CD4-positive, alpha-beta T cell (primary cell): Measurements from ENCODE around the gene RAPH1. TPM values are rescaled to one million over a fixed set of nuclear protein-coding genes. Genes with fewer than 3 reads are reported as not detected.
A peak's percentile ranks its signal among the peaks of the same experiment; 100 is the strongest.

Source experiments
- ATAC-seq: fragments of 200-7000 bp; cut with Tn5 transposase; one replicate; pipeline ENCODE4 v1.10.0; 2022; ENCODE audit warnings: mild to moderate bottlenecking; ENCODE audit not compliant: poor library complexity
- CTCF ChIA-PET: fragments of 350-600 bp; sonication (Branson Sonifier 250); formaldehyde crosslinking; loops from one replicate; lab custom pipeline; 2021; ENCODE audit warnings: antibody characterized with exemption, inconsistent platforms; lab: Charles Lee
- POLR2A ChIA-PET: fragments of 350-600 bp; sonication (Branson Sonifier 250); formaldehyde crosslinking; loops from one replicate; lab custom pipeline; 2021; ENCODE audit warnings: antibody characterized with exemption, inconsistent platforms; lab: Charles Lee
- DNase-seq, 14 experiments: peaks; one replicate each; pipeline ENCODE4 v3.0.0-alpha.2; 2013 to 2020; ENCODE audit warnings: mixed read lengths in 2 of 14
- H3K27ac ChIP-seq, 2 donors: one replicate each; pipeline versions ENCODE4 v1.5.1 to v1.7.0; 2013; ENCODE audit warnings: low read length in 2 of 2, low read depth in 1 of 2, mild to moderate bottlenecking in 1 of 2
- H3K27me3 ChIP-seq, 2 experiments: 1 replicate in 1 of 2; 2 replicates in 1 of 2; pipeline versions ENCODE4 v1.6.1 to v1.7.0; 2013; ENCODE audit warnings: low read length in 2 of 2, control low read depth in 1 of 2, mild to moderate bottlenecking in 1 of 2, moderate library complexity in 1 of 2; ENCODE audit not compliant: insufficient read depth in 2 of 2, control insufficient read depth in 1 of 2
- H3K36me3 ChIP-seq: one replicate; pipeline ENCODE4 v1.6.1; 2013; ENCODE audit warnings: low read length, control low read depth; ENCODE audit not compliant: insufficient read depth
- H3K4me1 ChIP-seq: one replicate; pipeline ENCODE4 v1.6.1; 2013; ENCODE audit warnings: low read length, control low read depth; ENCODE audit not compliant: insufficient read depth
- H3K4me3 ChIP-seq: one replicate; pipeline ENCODE4 v1.5.1; 2013; ENCODE audit warnings: mild to moderate bottlenecking, low read length, moderate library complexity
- H3K9me3 ChIP-seq, 2 experiments: 1 replicate in 1 of 2; 2 replicates in 1 of 2; pipeline versions ENCODE4 v1.6.1 to v1.7.0; 2013; ENCODE audit warnings: low read length in 2 of 2, mild to moderate bottlenecking in 2 of 2, control low read depth in 1 of 2, moderate library complexity in 1 of 2; ENCODE audit not compliant: control insufficient read depth in 1 of 2, insufficient read depth in 1 of 2
- H3K27ac Mint-ChIP-seq: one replicate; pipeline ENCODE4 v1.8.0; 2020; ENCODE audit warnings: mixed read lengths
- H3K27me3 Mint-ChIP-seq: one replicate; pipeline ENCODE4 v1.8.0; 2021; ENCODE audit warnings: mixed read lengths
- H3K36me3 Mint-ChIP-seq: one replicate; pipeline ENCODE4 v1.8.0; 2021; ENCODE audit warnings: low read depth, mixed read lengths
- H3K4me1 Mint-ChIP-seq: one replicate; pipeline ENCODE4 v1.8.0; 2021; ENCODE audit warnings: low read depth, mixed read lengths
- H3K4me3 Mint-ChIP-seq: one replicate; pipeline ENCODE4 v1.8.0; 2020; ENCODE audit warnings: mild to moderate bottlenecking, mixed read lengths
- H3K9me3 Mint-ChIP-seq: one replicate; pipeline ENCODE4 v1.8.0; 2020; ENCODE audit warnings: mixed read lengths
- intact Hi-C, 2 experiments: fragments of 100-400 bp; cut with DNase I in 1 of 2; cut with micrococcal nuclease in 1 of 2; formaldehyde crosslinking; loops; one replicate each; pipeline versions ENCODE4 v1.15.1 to v1.9.0; 2023 to 2025; cut with DNase I, micrococcal nuclease
- total RNA-seq, 174 experiments: library from RNA in 2 of 174; stranded (reverse) in 2 of 174; gene quantifications; one replicate each; pipeline ENCODE4 v1.2.3 and lab custom pipeline; 2021 to 2026
- TF ChIP-seq, protein P1 (sequence below): fragments of 200-600 bp; IDR thresholded peaks from one replicate; pipeline ENCODE4 v1.8.0; 2022; ENCODE audit warnings: antibody characterized with exemption, mild to moderate bottlenecking

RAPH1 gene
- total RNA-seq, 2 experiments from 2014 or later, result 4.3 to 5.8 TPM

GRCh38 chr2:203455209-203455608 lies 79.9 kb downstream of the RAPH1 start:
- no peak overlapping the region for H3K27ac Mint-ChIP-seq
- no peaks in the 10 kb centered on the region for H3K36me3 ChIP-seq
- ATAC-seq, result no peak
- H3K27me3 Mint-ChIP-seq, result no peaks in the 10 kb centered on the region
- H3K27me3 ChIP-seq, result no peaks in the 10 kb centered on the region
- H3K4me3 Mint-ChIP-seq, result no peak overlapping the region
- H3K4me1 ChIP-seq, result no peaks in the 10 kb centered on the region
- no peak overlapping the region for H3K4me3 ChIP-seq
- peaks cover 4% of the 10 kb centered on the region for H3K4me1 Mint-ChIP-seq
- DNase-seq, result no peak
- intact Hi-C loops, result loop anchor here in 1 of 2 experiments (10.0 kb wide), 2 partner anchors 230 to 620 kb away; no protein-coding TSS in a partner anchor
- POLR2A ChIA-PET, result no interaction called here
- CTCF ChIA-PET, result interaction anchor here (1.0 kb wide), 1 partner anchor 360 kb away, joined by 4 read pairs; no protein-coding TSS in a partner anchor
- peaks cover 13% of the 10 kb centered on the region for H3K36me3 Mint-ChIP-seq
- H3K9me3 Mint-ChIP-seq, result no peaks in the 10 kb centered on the region
- no peaks in the 10 kb centered on the region for H3K9me3 ChIP-seq
- TF ChIP-seq, protein P1, sequence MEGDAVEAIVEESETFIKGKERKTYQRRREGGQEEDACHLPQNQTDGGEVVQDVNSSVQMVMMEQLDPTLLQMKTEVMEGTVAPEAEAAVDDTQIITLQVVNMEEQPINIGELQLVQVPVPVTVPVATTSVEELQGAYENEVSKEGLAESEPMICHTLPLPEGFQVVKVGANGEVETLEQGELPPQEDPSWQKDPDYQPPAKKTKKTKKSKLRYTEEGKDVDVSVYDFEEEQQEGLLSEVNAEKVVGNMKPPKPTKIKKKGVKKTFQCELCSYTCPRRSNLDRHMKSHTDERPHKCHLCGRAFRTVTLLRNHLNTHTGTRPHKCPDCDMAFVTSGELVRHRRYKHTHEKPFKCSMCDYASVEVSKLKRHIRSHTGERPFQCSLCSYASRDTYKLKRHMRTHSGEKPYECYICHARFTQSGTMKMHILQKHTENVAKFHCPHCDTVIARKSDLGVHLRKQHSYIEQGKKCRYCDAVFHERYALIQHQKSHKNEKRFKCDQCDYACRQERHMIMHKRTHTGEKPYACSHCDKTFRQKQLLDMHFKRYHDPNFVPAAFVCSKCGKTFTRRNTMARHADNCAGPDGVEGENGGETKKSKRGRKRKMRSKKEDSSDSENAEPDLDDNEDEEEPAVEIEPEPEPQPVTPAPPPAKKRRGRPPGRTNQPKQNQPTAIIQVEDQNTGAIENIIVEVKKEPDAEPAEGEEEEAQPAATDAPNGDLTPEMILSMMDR, result no peak
- no peak overlapping the region for H3K27ac ChIP-seq

GRCh38 chr2:203453858-203454451 lies 81.1 kb downstream of the RAPH1 start:
- TF ChIP-seq, protein P1, result peak; percentile 73
- H3K27me3 ChIP-seq, result no peaks in the 10 kb centered on the region
- DNase-seq, result peak in 6 of 14 experiments; percentile 11 to 69 (median 46)
- Mint-ChIP-seq H3K27me3 (no peaks in the 10 kb centered on the region), H3K36me3 (peaks cover 13% of the 10 kb centered on the region), H3K27ac (no peak overlapping the region), H3K4me1 (peaks cover 4% of the 10 kb centered on the region), H3K9me3 (no peaks in the 10 kb centered on the region), H3K4me3 (no peak overlapping the region)
- H3K4me1 ChIP-seq, result no peaks in the 10 kb centered on the region
- H3K4me3 ChIP-seq, result no peak overlapping the region
- CTCF ChIA-PET, result interaction anchor here (0.5 to 1.5 kb wide), 4 partner anchors 15 to 328 kb away, joined by 3 to 4 read pairs (median 4); no protein-coding TSS in a partner anchor
- intact Hi-C loops, result loop anchor here (1.0 to 10.0 kb wide), 6 partner anchors 227 to 881 kb away; no protein-coding TSS in a partner anchor
- POLR2A ChIA-PET, result no interaction called here
- H3K36me3 ChIP-seq, result no peaks in the 10 kb centered on the region
- ATAC-seq, result peak; percentile 52
- H3K9me3 ChIP-seq, result no peaks in the 10 kb centered on the region
- H3K27ac ChIP-seq, result no peak overlapping the region

GRCh38 chr2:203451689-203452088 lies 83.4 kb downstream of the RAPH1 start:
- ATAC-seq, result no peak
- Mint-ChIP-seq H3K9me3 (no peaks in the 10 kb centered on the region), H3K36me3 (peaks cover 9% of the 10 kb centered on the region), H3K4me1 (peaks cover 4% of the 10 kb centered on the region), H3K27me3 (no peaks in the 10 kb centered on the region), H3K4me3 (no peak overlapping the region), H3K27ac (no peak overlapping the region)
- ChIA-PET POLR2A (no interaction called here), CTCF (no interaction called here)
- TF ChIP-seq, protein P1, result no peak
- H3K27me3 ChIP-seq, result no peaks in the 10 kb centered on the region
- no peaks in the 10 kb centered on the region for H3K4me1 ChIP-seq
- no peaks in the 10 kb centered on the region for H3K36me3 ChIP-seq
- H3K4me3 ChIP-seq, result no peak overlapping the region
- intact Hi-C loops, result loop anchor here (2.0 to 10.0 kb wide), 5 partner anchors 225 to 877 kb away; no protein-coding TSS in a partner anchor
- no peak overlapping the region for H3K27ac ChIP-seq
- no peak for DNase-seq
- no peaks in the 10 kb centered on the region for H3K9me3 ChIP-seq
